Naive B cell (primary cell): Measurements from ENCODE around the gene SEC14L2. TPM values are rescaled to one million over a fixed set of nuclear protein-coding genes. Genes with fewer than 3 reads are reported as not detected.

Experiments
- ATAC-seq, 2 donors: fragments of 150-1000 bp; cut with Tn5 transposase; 2 replicates each; pipeline ENCODE4 v1.10.0; 2021; ENCODE audit warnings: low read depth in 2 of 2, mild to moderate bottlenecking in 2 of 2, moderate library complexity in 2 of 2
- DNase-seq: peaks from one replicate; pipeline ENCODE4 v3.0.0; 2022
- H3K27ac Mint-ChIP-seq, 6 donors: one replicate each; pipeline ENCODE4 v1.8.0; 2020 to 2022; ENCODE audit warnings: mild to moderate bottlenecking in 6 of 6, mixed read lengths in 6 of 6, moderate library complexity in 5 of 6, inconsistent platforms in 2 of 6
- H3K27me3 Mint-ChIP-seq, 3 donors: one replicate each; pipeline ENCODE4 v1.8.0; 2021 to 2022; ENCODE audit warnings: mixed read lengths in 3 of 3, mild to moderate bottlenecking in 1 of 3
- H3K36me3 Mint-ChIP-seq, 2 donors: one replicate each; pipeline ENCODE4 v1.8.0; 2020 to 2022; ENCODE audit warnings: mixed read lengths in 2 of 2, inconsistent platforms in 1 of 2, mild to moderate bottlenecking in 1 of 2
- H3K4me1 Mint-ChIP-seq, 3 donors: one replicate each; pipeline ENCODE4 v1.8.0; 2020 to 2022; ENCODE audit warnings: mixed read lengths in 3 of 3, inconsistent platforms in 1 of 3, mild to moderate bottlenecking in 1 of 3, moderate library complexity in 1 of 3
- H3K4me3 Mint-ChIP-seq, 8 donors: one replicate each; pipeline ENCODE4 v1.8.0; 2020 to 2022; ENCODE audit warnings: mild to moderate bottlenecking in 8 of 8, mixed read lengths in 8 of 8, moderate library complexity in 8 of 8, inconsistent platforms in 2 of 8
- H3K9me3 Mint-ChIP-seq, 7 donors: one replicate each; pipeline ENCODE4 v1.8.0; 2020 to 2022; ENCODE audit warnings: mixed read lengths in 7 of 7, mild to moderate bottlenecking in 5 of 7, inconsistent platforms in 2 of 7, moderate library complexity in 1 of 7
- polyA plus RNA-seq, 6 donors: library from polyadenylated mRNA; unstranded; fragments of 300-500 nt; fragmentation: Illumina TruSeq; gene quantifications; one replicate each; pipeline ENCODE4 v1.2.3, GENCODE V29; 2021; ENCODE audit warnings: low read depth in 6 of 6

The SEC14L2 gene
- polyA plus RNA-seq, 6 donors from 2014 or later, result 0.60 to 2.6 (median 1.0) TPM

DNA sequence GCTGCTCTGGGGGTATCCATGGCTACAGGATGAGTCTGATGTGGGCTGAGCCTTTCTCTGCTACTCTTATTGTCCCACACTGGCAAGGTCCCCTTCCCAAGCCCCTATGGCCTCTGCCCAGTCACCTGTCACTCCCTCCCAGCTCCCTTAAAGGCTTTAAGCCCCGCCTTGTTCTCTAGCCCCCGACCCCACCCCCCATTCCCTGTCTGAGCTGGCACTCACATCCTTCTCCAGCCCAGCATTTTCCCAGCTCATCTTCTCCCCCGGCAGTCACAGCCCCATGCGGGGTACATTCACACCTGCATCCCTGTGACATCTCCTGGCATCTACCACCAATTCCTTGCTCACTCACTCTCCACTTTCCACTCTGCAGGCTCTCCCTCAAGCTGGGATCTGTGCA lies 33.1 kb downstream of the SEC14L2 start:
- Mint-ChIP-seq H3K36me3 (no peaks in the 10 kb centered on the region), H3K4me3 (peak overlapping the region in 1 of 8 donors; percentile 36), H3K27ac (peak overlapping the region in 1 of 6 donors; percentile 3), H3K9me3 (peaks cover 0 to 3% (median 0%) of the 10 kb centered on the region in 7 donors), H3K27me3 (no peaks in the 10 kb centered on the region), H3K4me1 (peaks cover 23 to 26% (median 24%) of the 10 kb centered on the region in 3 donors)
- no peak for DNase-seq
- no peak for ATAC-seq

DNA sequence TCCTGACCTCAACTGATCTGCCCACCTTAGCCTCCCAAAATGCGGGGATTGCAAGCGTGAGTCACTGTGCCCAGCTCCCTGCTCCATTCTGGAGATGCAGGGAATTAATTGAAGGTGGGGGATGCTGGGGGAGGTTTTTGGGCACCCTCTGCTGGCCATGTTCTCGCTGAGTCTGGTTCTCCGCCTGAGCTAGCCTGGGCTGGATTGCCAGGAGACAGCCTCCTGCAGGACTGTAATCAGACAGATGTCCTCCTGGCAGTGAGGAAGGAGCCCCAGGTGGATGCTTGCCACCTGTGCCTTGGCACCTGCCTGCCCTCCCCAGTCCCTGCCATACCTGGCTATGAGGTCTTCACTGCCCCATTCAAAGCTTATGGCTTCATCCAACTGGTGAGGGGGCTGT lies 34.1 kb downstream of the SEC14L2 start:
- no peaks in the 10 kb centered on the region for H3K27me3 Mint-ChIP-seq
- H3K4me1 Mint-ChIP-seq, result peaks cover 24 to 25% (median 25%) of the 10 kb centered on the region in 3 donors
- H3K36me3 Mint-ChIP-seq, result peaks cover 0 to 10% of the 10 kb centered on the region in 2 donors
- peaks cover 3 to 10% (median 8%) of the 10 kb centered on the region in 7 donors for H3K9me3 Mint-ChIP-seq
- H3K27ac Mint-ChIP-seq, result no peak overlapping the region
- DNase-seq (no peak), ATAC-seq (no peak)
- no peak overlapping the region for H3K4me3 Mint-ChIP-seq

DNA sequence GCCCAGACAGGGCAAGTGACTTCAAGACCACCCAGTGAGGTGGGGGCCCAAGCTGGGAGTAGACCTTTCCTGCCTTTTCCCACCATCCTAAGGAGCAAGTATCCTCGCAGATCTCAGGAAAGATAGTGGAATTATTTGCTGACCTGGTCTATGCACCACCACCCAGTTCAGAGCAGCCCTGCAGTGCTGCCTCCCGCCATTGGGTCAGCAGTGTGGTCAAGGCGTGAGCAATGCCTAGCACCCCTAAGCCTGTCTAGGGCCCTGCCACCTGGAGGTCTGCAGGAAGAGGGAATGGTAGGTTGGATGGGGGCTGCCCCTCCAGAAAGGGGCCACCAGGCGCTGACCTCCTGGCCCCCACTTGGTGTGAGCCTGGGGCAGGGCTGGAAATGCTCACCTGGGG lies 35.3 kb downstream of the SEC14L2 start:
- Mint-ChIP-seq H3K9me3 (peaks cover 8 to 15% (median 10%) of the 10 kb centered on the region in 7 donors), H3K4me3 (no peak overlapping the region), H3K4me1 (peaks cover 14 to 16% (median 15%) of the 10 kb centered on the region in 3 donors), H3K36me3 (peaks cover 0 to 13% of the 10 kb centered on the region in 2 donors), H3K27me3 (no peaks in the 10 kb centered on the region), H3K27ac (no peak overlapping the region)
- no peak for ATAC-seq
- DNase-seq, result no peak

DNA sequence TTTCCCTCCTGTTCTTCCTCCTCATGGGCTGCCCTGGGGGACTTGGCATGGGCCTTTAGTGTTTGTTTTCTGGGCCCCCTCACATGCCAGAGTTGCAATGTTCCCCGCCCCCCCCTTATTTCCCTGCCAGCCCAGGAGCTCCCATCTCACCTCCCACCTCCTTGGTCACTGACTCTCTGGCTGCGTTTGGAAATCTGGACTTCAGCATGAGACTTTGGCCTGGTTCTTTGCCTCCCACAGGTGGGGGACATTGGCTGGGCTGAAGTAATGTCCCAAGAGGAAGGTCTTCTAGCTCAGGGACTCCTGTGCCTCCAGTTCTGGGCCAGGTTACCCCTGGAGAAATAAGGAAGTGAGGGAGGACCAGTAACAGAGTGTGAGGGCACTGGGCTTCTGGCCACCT lies 35.7 kb downstream of the SEC14L2 start:
- Mint-ChIP-seq H3K36me3 (peaks cover 0 to 13% of the 10 kb centered on the region in 2 donors), H3K27me3 (no peaks in the 10 kb centered on the region), H3K27ac (no peak overlapping the region), H3K9me3 (peaks cover 9 to 16% (median 10%) of the 10 kb centered on the region in 7 donors), H3K4me1 (peaks cover 10 to 13% (median 11%) of the 10 kb centered on the region in 3 donors), H3K4me3 (no peak overlapping the region)
- no peak for ATAC-seq
- no peak for DNase-seq

DNA sequence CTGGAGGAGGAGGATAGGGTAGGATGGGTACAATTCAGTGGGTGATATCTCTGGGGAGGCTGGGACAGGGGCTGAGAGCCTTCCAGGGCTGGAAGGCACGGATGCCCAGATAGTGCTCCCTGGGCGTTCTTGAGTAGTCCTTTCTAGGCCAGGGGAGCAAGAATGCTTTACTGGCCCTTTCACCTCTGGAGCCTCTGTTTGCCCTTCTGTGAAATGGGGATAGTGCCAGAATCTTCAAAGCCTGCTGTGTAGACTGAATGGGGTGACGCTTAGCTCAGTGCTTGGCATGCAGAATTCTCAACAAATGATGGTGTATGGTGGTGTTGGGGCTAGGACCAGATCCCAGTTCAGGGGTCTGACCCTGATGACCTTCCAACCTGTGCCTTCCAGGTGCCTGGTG lies 36.4 kb downstream of the SEC14L2 start:
- no peak overlapping the region for H3K4me3 Mint-ChIP-seq
- peaks cover 0 to 4% (median 0%) of the 10 kb centered on the region in 3 donors for H3K27me3 Mint-ChIP-seq
- ATAC-seq (no peak), DNase-seq (no peak)
- H3K4me1 Mint-ChIP-seq, result peaks cover 10 to 13% (median 11%) of the 10 kb centered on the region in 3 donors
- H3K9me3 Mint-ChIP-seq, result peaks cover 9 to 16% (median 10%) of the 10 kb centered on the region in 7 donors
- peaks cover 0 to 16% of the 10 kb centered on the region in 2 donors for H3K36me3 Mint-ChIP-seq
- H3K27ac Mint-ChIP-seq, result peak overlapping the region in 1 of 6 donors; percentile 92

DNA sequence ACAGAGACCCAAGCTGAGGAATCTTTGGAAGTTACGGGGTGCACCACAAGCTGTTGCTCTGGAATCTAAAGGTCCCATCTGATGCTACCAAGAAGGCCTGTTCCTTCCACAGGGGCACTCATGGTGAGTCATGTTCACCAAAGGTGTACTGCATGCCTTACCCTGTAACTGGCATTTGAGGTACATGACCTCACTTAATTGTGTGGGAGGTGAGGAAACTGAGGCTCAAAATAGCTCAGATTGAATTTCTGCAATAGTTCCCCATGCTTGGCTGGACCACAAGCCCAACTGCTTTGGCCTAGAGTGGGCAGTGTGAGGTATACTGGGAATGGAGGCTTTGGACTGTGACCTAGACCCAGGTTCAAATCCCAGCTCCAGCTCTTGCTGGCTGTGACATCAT lies 37.0 kb downstream of the SEC14L2 start:
- Mint-ChIP-seq H3K36me3 (peaks cover 0 to 21% of the 10 kb centered on the region in 2 donors), H3K4me3 (no peak overlapping the region), H3K27me3 (peaks cover 0 to 10% (median 0%) of the 10 kb centered on the region in 3 donors), H3K4me1 (peaks cover 10 to 13% (median 11%) of the 10 kb centered on the region in 3 donors), H3K27ac (peak overlapping the region in 1 of 6 donors; percentile 85), H3K9me3 (peaks cover 9 to 16% (median 10%) of the 10 kb centered on the region in 7 donors)
- no peak for ATAC-seq
- DNase-seq, result no peak

DNA sequence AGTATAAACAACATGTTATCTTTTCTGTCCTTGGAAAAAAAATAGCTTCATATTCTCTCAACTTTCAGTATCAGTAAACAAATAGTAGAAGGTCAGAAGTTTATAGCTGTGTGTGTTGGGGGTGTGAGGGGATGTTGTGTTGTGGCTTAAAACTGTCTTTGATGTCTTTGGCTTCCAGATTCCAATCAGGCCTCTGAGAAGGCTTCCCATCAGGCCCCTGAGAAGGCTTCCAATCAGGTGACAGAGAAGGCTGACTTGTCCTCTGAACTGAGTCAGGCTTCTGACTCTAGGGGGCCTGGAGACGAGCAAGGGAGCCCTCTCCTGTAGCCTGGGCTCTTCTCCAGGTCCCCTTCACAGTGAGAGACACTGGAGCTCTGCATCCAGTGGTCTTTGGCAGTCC lies 38.0 kb downstream of the SEC14L2 start:
- Mint-ChIP-seq H3K27ac (peak overlapping the region in 2 of 6 donors; percentile 85 to 95), H3K27me3 (peaks cover 0 to 20% (median 1%) of the 10 kb centered on the region in 3 donors), H3K4me1 (peaks cover 10 to 13% (median 11%) of the 10 kb centered on the region in 3 donors), H3K9me3 (peaks cover 9 to 16% (median 10%) of the 10 kb centered on the region in 7 donors), H3K4me3 (peak overlapping the region in 1 of 8 donors; percentile 72), H3K36me3 (peaks cover 0 to 21% of the 10 kb centered on the region in 2 donors)
- ATAC-seq (no peak), DNase-seq (no peak)

DNA sequence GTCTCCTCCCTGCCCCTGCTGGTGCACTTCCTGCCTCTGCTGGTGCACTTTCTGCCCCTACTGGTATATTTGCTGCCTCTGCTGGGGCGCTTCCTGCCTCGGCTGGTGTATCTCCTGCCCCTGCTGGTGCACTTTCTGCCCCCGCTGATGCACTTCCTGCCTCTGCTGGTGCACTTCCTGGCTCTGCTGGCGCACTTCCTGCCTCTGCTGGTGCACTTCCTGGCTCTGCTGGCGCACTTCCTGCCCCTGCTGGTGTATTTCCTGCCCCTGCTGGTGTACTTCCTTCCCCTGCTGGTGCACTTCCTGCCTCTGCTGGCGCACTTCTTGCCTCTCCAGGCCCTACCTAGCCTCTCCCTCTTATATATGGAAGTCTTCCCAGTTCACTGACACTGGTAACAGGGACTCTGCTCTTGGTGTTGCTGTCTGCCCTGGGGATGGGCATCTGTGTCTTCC lies 38.9 kb downstream of the SEC14L2 start:
- ATAC-seq (peak; percentile 89), DNase-seq (peak; percentile 49)
- H3K4me1 Mint-ChIP-seq, result peaks cover 10 to 16% (median 13%) of the 10 kb centered on the region in 3 donors
- H3K9me3 Mint-ChIP-seq, result peaks cover 9 to 16% (median 10%) of the 10 kb centered on the region in 7 donors
- peaks cover 0 to 21% of the 10 kb centered on the region in 2 donors for H3K36me3 Mint-ChIP-seq
- peak overlapping the region; percentile 82 to 95 (median 90) for H3K27ac Mint-ChIP-seq
- H3K27me3 Mint-ChIP-seq, result peaks cover 5 to 28% (median 9%) of the 10 kb centered on the region in 3 donors
- H3K4me3 Mint-ChIP-seq, result peak overlapping the region in 7 of 8 donors; percentile 43 to 79 (median 77)

DNA sequence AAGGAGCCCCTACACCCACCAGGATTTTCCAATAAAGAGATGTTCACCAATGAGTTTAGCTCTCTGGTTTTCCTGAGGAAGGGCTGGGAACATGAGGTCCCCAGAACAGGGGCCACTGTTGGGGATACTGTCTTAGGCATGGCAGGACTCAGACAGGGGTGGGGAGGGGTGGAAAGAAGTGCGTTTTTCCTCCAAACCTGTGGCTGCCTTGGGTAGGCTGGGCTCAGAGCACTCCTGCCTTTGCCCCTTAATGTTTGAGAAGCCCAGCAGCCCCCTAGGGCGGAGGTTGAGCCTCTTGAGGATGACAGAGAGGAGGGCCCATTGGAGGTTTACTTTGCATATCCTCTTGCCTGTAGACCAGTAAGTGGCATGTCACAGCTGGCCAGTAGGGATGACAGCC lies 39.4 kb downstream of the SEC14L2 start:
- no peak for DNase-seq
- H3K27me3 Mint-ChIP-seq, result peaks cover 8 to 33% (median 14%) of the 10 kb centered on the region in 3 donors
- no peak for ATAC-seq
- peaks cover 10 to 17% (median 16%) of the 10 kb centered on the region in 3 donors for H3K4me1 Mint-ChIP-seq
- peaks cover 9 to 16% (median 11%) of the 10 kb centered on the region in 7 donors for H3K9me3 Mint-ChIP-seq
- H3K4me3 Mint-ChIP-seq, result peak overlapping the region in 4 of 8 donors; percentile 43 to 79 (median 74)
- peaks cover 0 to 21% of the 10 kb centered on the region in 2 donors for H3K36me3 Mint-ChIP-seq
- H3K27ac Mint-ChIP-seq, result peak overlapping the region in 3 of 6 donors; percentile 85 to 92 (median 90)

DNA sequence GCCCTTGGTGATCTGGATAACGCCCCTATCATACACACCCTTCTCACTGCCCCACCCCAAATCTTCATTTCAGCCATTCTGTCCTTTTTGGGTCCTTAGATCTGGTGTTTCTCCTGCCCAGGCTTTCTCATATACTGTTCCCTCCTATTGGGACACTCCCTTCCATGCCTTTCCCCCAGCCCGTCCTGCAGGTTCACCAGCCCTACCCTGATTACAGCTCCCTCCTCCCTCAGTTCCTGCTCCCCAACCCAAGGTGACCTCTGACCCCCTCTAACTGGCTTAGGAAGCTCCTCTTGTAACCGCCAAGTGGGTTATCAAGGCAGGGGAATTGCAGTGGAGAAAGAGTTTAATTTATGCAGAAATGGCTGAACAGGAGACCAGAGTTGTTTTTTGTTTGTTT lies 41.7 kb downstream of the SEC14L2 start:
- DNase-seq (no peak), ATAC-seq (no peak)
- Mint-ChIP-seq H3K4me1 (peaks cover 20 to 32% (median 20%) of the 10 kb centered on the region in 3 donors), H3K27me3 (peaks cover 18 to 45% (median 23%) of the 10 kb centered on the region in 3 donors), H3K9me3 (peaks cover 9 to 22% (median 11%) of the 10 kb centered on the region in 7 donors), H3K27ac (no peak overlapping the region), H3K4me3 (no peak overlapping the region), H3K36me3 (peaks cover 0 to 31% of the 10 kb centered on the region in 2 donors)

DNA sequence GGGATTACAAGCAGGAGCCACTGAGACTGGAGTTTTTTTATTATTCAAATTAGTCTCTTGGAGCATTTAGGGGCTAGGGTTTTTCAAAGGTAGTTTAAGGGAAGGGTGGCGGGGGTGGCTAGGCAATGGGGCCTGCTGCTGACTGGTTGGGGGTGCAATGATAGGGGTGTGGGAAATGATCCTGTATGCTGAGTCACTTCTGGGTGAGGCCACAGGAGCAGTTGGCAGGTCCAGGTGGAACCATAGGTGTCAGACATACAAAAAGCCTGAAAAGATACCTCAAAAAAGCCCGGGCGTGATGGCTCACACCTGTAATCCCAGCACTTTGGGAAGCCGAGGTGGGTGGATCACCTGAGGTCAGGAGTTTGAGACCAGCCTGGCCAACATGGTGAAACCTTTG lies 42.4 kb downstream of the SEC14L2 start:
- ATAC-seq (no peak), DNase-seq (no peak)
- H3K36me3 Mint-ChIP-seq, result peaks cover 0 to 32% of the 10 kb centered on the region in 2 donors
- peaks cover 20 to 32% (median 20%) of the 10 kb centered on the region in 3 donors for H3K4me1 Mint-ChIP-seq
- H3K9me3 Mint-ChIP-seq, result peaks cover 9 to 22% (median 11%) of the 10 kb centered on the region in 7 donors
- peaks cover 18 to 51% (median 26%) of the 10 kb centered on the region in 3 donors for H3K27me3 Mint-ChIP-seq
- no peak overlapping the region for H3K4me3 Mint-ChIP-seq
- no peak overlapping the region for H3K27ac Mint-ChIP-seq

DNA sequence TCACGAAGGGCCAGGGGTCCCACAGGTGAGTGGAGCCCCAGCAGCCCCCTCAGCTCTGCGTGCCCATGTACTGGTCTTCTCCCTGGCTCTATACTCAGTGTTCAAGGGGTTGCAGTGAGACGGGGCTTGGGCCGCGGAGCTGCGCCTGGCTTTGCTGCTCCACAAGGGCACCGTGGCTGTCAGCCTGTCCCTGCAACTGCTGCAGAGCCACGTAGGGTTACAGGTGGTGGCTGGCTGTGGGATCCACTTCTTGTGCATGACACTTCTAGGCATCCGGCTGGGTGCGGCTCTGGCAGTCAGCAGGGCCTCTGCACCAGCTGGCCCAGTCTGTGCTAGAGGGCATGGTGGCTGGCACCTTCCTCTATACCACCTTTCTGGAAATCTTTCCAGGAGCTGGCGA lies 43.0 kb downstream of the SEC14L2 start:
- peaks cover 8 to 22% (median 11%) of the 10 kb centered on the region in 7 donors for H3K9me3 Mint-ChIP-seq
- peaks cover 17 to 32% (median 24%) of the 10 kb centered on the region in 3 donors for H3K4me1 Mint-ChIP-seq
- peaks cover 18 to 51% (median 28%) of the 10 kb centered on the region in 3 donors for H3K27me3 Mint-ChIP-seq
- DNase-seq (no peak), ATAC-seq (no peak)
- no peak overlapping the region for H3K27ac Mint-ChIP-seq
- H3K4me3 Mint-ChIP-seq, result no peak overlapping the region
- H3K36me3 Mint-ChIP-seq, result peaks cover 0 to 32% of the 10 kb centered on the region in 2 donors

DNA sequence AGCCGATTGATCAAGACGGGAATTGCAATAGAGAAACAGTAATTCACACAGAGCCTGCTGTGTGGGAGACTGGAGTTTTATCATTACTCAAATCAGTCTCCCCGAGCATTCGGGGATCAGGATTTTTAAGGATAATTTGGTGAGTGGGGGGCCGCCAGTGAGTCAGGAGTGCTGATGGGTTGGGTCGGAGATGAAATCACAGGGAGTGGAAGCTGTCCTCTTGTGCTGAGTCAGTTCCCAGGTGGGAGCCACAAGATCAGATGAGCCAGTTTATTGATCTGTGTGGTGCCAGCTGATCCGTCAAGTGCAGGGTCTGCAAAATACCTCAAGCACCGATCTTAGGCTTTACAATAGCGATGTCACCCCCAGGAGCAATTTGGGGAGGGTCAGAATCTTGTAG lies 44.3 kb downstream of the SEC14L2 start:
- Mint-ChIP-seq H3K4me1 (peaks cover 11 to 27% (median 24%) of the 10 kb centered on the region in 3 donors), H3K4me3 (no peak overlapping the region), H3K27me3 (peaks cover 24 to 61% (median 39%) of the 10 kb centered on the region in 3 donors), H3K36me3 (peaks cover 0 to 20% of the 10 kb centered on the region in 2 donors), H3K9me3 (peaks cover 0 to 11% (median 4%) of the 10 kb centered on the region in 7 donors), H3K27ac (peak overlapping the region in 1 of 6 donors; percentile 18)
- ATAC-seq (no peak), DNase-seq (no peak)
